ENCODE data around the gene PLOD1.
"Not testable (repeated sequence)": the region's sequence is repeated elsewhere in the genome, so short reads cannot be mapped to it uniquely, and the experiment has no call there.

GRCh38 chr1:11901446-11901845 is 33.1 kb upstream of the PLOD1 start:
- TF ChIP-seq, protein P1, sequence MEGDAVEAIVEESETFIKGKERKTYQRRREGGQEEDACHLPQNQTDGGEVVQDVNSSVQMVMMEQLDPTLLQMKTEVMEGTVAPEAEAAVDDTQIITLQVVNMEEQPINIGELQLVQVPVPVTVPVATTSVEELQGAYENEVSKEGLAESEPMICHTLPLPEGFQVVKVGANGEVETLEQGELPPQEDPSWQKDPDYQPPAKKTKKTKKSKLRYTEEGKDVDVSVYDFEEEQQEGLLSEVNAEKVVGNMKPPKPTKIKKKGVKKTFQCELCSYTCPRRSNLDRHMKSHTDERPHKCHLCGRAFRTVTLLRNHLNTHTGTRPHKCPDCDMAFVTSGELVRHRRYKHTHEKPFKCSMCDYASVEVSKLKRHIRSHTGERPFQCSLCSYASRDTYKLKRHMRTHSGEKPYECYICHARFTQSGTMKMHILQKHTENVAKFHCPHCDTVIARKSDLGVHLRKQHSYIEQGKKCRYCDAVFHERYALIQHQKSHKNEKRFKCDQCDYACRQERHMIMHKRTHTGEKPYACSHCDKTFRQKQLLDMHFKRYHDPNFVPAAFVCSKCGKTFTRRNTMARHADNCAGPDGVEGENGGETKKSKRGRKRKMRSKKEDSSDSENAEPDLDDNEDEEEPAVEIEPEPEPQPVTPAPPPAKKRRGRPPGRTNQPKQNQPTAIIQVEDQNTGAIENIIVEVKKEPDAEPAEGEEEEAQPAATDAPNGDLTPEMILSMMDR (conservative IDR thresholded peaks at IDR 0.05 in 1 of 2, IDR thresholded peaks at IDR 0.05 in 1 of 2; ENCODE audit: extremely low read depth in 1 of 2, insufficient read depth in 1 of 2, low read depth in 1 of 2, low read length in 2 of 2) = not testable (repeated sequence)
- TF ChIP-seq EZH2 (IDR thresholded peaks at IDR 0.05; ENCODE audit: borderline replicate concordance, low read length) = not testable (repeated sequence)
